ENCODE results near the gene CARF. TPM values are rescaled to one million over a fixed set of nuclear protein-coding genes. Genes with fewer than 3 reads are reported as not detected.

CARF gene
- total RNA-seq, 1 experiment from 2014 or later = 4.2 TPM

DNA sequence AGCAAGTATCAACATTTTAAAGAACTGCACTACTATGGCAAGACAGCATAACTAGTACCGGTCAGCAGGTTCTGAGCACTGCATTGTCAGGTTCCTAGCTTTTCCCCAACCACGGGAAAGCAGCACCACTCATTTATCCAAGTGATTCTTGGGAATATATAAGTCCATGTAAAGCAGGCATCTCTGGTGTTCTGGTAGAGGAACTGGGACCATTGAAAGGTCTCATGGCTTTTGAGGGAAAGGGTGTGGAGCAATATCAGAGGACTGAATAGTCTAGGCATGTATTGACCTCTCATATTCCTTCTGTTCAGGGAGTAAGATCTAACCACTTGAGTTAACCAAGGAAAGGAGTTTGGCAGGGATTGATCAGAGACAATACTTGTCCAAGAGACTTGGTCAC, 34.4 kb upstream of the CARF start:
- ChIA-PET POLR2A (no interaction called here), CTCF (no interaction called here), RAD21 (ENCODE audit: low non-redundant PET in 1 of 2, low total read pairs in 2 of 2, uncharacterized antibody in 2 of 2, unreplicated experiment in 2 of 2) (no interaction called here)
- no peaks in the 10 kb centered on the region for H3K9me2 ChIP-seq (ENCODE audit: insufficient read depth)
- TF ChIP-seq SIN3A (IDR thresholded peaks at IDR 0.05; ENCODE audit: low read depth) (no peak), ELF1 (IDR thresholded peaks at IDR 0.05; ENCODE audit: borderline replicate concordance, low read depth) (no peak), SRF (IDR thresholded peaks at IDR 0.05; ENCODE audit: low read depth) (no peak)
- TF ChIP-seq, protein P1, sequence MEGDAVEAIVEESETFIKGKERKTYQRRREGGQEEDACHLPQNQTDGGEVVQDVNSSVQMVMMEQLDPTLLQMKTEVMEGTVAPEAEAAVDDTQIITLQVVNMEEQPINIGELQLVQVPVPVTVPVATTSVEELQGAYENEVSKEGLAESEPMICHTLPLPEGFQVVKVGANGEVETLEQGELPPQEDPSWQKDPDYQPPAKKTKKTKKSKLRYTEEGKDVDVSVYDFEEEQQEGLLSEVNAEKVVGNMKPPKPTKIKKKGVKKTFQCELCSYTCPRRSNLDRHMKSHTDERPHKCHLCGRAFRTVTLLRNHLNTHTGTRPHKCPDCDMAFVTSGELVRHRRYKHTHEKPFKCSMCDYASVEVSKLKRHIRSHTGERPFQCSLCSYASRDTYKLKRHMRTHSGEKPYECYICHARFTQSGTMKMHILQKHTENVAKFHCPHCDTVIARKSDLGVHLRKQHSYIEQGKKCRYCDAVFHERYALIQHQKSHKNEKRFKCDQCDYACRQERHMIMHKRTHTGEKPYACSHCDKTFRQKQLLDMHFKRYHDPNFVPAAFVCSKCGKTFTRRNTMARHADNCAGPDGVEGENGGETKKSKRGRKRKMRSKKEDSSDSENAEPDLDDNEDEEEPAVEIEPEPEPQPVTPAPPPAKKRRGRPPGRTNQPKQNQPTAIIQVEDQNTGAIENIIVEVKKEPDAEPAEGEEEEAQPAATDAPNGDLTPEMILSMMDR (IDR thresholded peaks at IDR 0.05 in 2 of 3, conservative IDR thresholded peaks at IDR 0.05 in 1 of 3; ENCODE audit: borderline replicate concordance in 1 of 3, insufficient read depth in 1 of 3, low read depth in 2 of 3, low read length in 2 of 3) = no peak
- H3K4me2 ChIP-seq (ENCODE audit: low read length) = no peak overlapping the region
- no peaks in the 10 kb centered on the region for H3K9me3 ChIP-seq (ENCODE audit: control insufficient read depth in 1 of 2, insufficient read depth in 1 of 2, low read depth in 1 of 2, low read length in 2 of 2)
- H4K20me1 ChIP-seq (ENCODE audit: insufficient read depth) = no peaks in the 10 kb centered on the region
- no peaks in the 10 kb centered on the region for H3K27me3 ChIP-seq (ENCODE audit: insufficient read depth, low read length)
- no peak overlapping the region for H2AFZ ChIP-seq (ENCODE audit: low read depth, low read length, poor library complexity, severe bottlenecking)
- no peak overlapping the region for H3K4me3 ChIP-seq (replicated peaks in 1 of 2; ENCODE audit: low read depth in 1 of 2, low read length in 2 of 2)
- no peak for ATAC-seq
- H3K36me3 ChIP-seq (ENCODE audit: control insufficient read depth in 1 of 2, insufficient read depth in 2 of 2, low read length in 2 of 2) = peaks cover 5 to 17% of the 10 kb centered on the region in 2 experiments; a peak in 2 of 4 replicates
- intact Hi-C loops (cut with micrococcal nuclease) = no loop called here
- no peak for DNase-seq (ENCODE audit: low read depth, low spot score)
- H3K4me1 ChIP-seq (ENCODE audit: control insufficient read depth in 1 of 2, insufficient read depth in 2 of 2, low read length in 2 of 2) = no peaks in the 10 kb centered on the region
- BruUV-seq (replicated peaks) = no TSS peak
- no peak overlapping the region for H3K27ac ChIP-seq (ENCODE audit: low read depth, low read length)
- no peak overlapping the region for H3K9ac ChIP-seq (ENCODE audit: low read length)
- no peaks in the 10 kb centered on the region for H3K79me2 ChIP-seq (ENCODE audit: insufficient read depth, low read length)

DNA sequence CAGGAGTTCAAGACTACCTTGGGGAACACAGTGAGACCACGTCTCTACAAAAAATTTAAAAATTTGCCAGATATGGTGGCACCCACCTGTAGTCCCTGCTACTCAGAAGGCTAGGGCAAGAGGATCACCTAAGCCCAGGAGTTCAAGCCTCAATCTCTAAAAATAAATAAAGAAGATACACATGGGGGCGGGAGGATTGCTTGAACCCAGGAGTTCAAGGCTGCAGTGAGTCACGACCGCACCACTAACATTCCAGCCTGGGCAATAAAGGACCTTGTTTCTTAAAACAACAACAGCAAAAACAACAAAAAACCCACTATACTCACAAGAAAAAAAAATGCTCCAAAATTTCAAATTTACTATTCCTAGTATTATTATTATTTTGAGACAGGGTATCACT, 30.5 kb upstream of the CARF start:
- no peaks in the 10 kb centered on the region for H3K27me3 ChIP-seq (ENCODE audit: insufficient read depth, low read length)
- intact Hi-C loops (cut with micrococcal nuclease) = no loop called here
- TF ChIP-seq REST (IDR thresholded peaks at IDR 0.05; ENCODE audit: low read depth) (no peak), YY1 (IDR thresholded peaks at IDR 0.05; ENCODE audit: extremely low read depth, insufficient replicate concordance, low read depth, low read length) (no peak), ZFX (IDR thresholded peaks at IDR 0.05) (no peak), SRF (IDR thresholded peaks at IDR 0.05; ENCODE audit: low read depth) (no peak), FOSL1 (IDR thresholded peaks at IDR 0.05; ENCODE audit: low read depth) (no peak), POLR2A (IDR thresholded peaks at IDR 0.05; ENCODE audit: borderline replicate concordance, extremely low read depth, insufficient read depth, insufficient read length) (no peak), TCF7L2 (IDR thresholded peaks at IDR 0.05; ENCODE audit: borderline replicate concordance, extremely low read depth, insufficient read depth, insufficient read length) (no peak)
- TF ChIP-seq, protein P2, sequence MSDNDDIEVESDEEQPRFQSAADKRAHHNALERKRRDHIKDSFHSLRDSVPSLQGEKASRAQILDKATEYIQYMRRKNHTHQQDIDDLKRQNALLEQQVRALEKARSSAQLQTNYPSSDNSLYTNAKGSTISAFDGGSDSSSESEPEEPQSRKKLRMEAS (IDR thresholded peaks at IDR 0.05) = no peak
- H3K4me1 ChIP-seq (ENCODE audit: control insufficient read depth in 1 of 2, insufficient read depth in 2 of 2, low read length in 2 of 2) = no peaks in the 10 kb centered on the region
- no peak overlapping the region for H3K27ac ChIP-seq (ENCODE audit: low read depth, low read length)
- H3K9me3 ChIP-seq (ENCODE audit: control insufficient read depth in 1 of 2, insufficient read depth in 1 of 2, low read depth in 1 of 2, low read length in 2 of 2) = no peaks in the 10 kb centered on the region
- no peak overlapping the region for H3K4me3 ChIP-seq (replicated peaks in 1 of 2; ENCODE audit: low read depth in 1 of 2, low read length in 2 of 2)
- DNase-seq (ENCODE audit: low read depth, low spot score) (no peak), ATAC-seq (no peak)
- no TSS peak for BruUV-seq (replicated peaks)
- H3K9me2 ChIP-seq (ENCODE audit: insufficient read depth) = no peaks in the 10 kb centered on the region
- H3K9ac ChIP-seq (ENCODE audit: low read length) = no peak overlapping the region
- ChIA-PET RAD21 (ENCODE audit: low non-redundant PET in 1 of 2, low total read pairs in 2 of 2, uncharacterized antibody in 2 of 2, unreplicated experiment in 2 of 2) (no interaction called here), POLR2A (no interaction called here), CTCF (no interaction called here)
- peaks cover 8 to 26% of the 10 kb centered on the region in 2 experiments; a peak in 3 of 4 replicates for H3K36me3 ChIP-seq (ENCODE audit: control insufficient read depth in 1 of 2, insufficient read depth in 2 of 2, low read length in 2 of 2)
- H2AFZ ChIP-seq (ENCODE audit: low read depth, low read length, poor library complexity, severe bottlenecking) = no peak overlapping the region
- no peak overlapping the region for H3K4me2 ChIP-seq (ENCODE audit: low read length)
- no peaks in the 10 kb centered on the region for H4K20me1 ChIP-seq (ENCODE audit: insufficient read depth)
- no peaks in the 10 kb centered on the region for H3K79me2 ChIP-seq (ENCODE audit: insufficient read depth, low read length)
